Keratinocyte (primary cell): ENCODE results near the gene SOCS1. TPM values are rescaled to one million over a fixed set of nuclear protein-coding genes. Genes with fewer than 3 reads are reported as not detected.

ENCODE experiments used
- DNase-seq: peaks from one replicate; pipeline ENCODE4 v3.0.0-alpha.2; 2011; ENCODE audit warnings: low read depth, missing footprints, low spot score
- FAIRE-seq: peaks from 2 replicates; lab custom pipeline; 2011; peaks lifted over from hg19 to GRCh38; lab: Jason Lieb, UNC
- H2AFZ ChIP-seq: 2 replicates; pipeline ENCODE4 v1.6.0; 2012; ENCODE audit warnings: low read length, control low read depth, inconsistent platforms; ENCODE audit not compliant: control insufficient read depth
- H3K27ac ChIP-seq: 2 replicates; pipeline ENCODE4 v1.5.1; 2011; ENCODE audit warnings: low read length; ENCODE audit not compliant: control insufficient read depth, insufficient read depth
- H3K27me3 ChIP-seq: 3 replicates; pipeline ENCODE4 v1.6.0; 2011; ENCODE audit warnings: low read length; ENCODE audit not compliant: control insufficient read depth, insufficient read depth; ENCODE audit errors: extremely low read depth
- H3K36me3 ChIP-seq, 2 experiments: 2 replicates in 1 of 2; 3 replicates in 1 of 2; pipeline ENCODE4 v1.5.1; 2011; ENCODE audit warnings: low read length in 2 of 2, mild to moderate bottlenecking in 1 of 2; ENCODE audit not compliant: control insufficient read depth in 2 of 2, insufficient read depth in 2 of 2; ENCODE audit errors: extremely low read depth in 1 of 2
- H3K4me1 ChIP-seq: 3 replicates; pipeline ENCODE4 v1.5.1; 2011; ENCODE audit warnings: low read length; ENCODE audit not compliant: control insufficient read depth, insufficient read depth; ENCODE audit errors: extremely low read depth
- H3K4me2 ChIP-seq: 3 replicates; pipeline ENCODE4 v1.6.0; 2011; ENCODE audit warnings: low read depth, low read length; ENCODE audit not compliant: control insufficient read depth, insufficient read depth; ENCODE audit errors: extremely low read depth
- H3K4me3 ChIP-seq, 3 experiments: fragments of 200-600 bp in 1 of 3; sonication (generic) in 1 of 3; 2 replicates in 2 of 3; 3 replicates in 1 of 3; pipeline ENCODE4 v1.5.1; 2011 to 2016; ENCODE audit warnings: low read length in 3 of 3, mild to moderate bottlenecking in 3 of 3, control low read depth in 2 of 3, inconsistent platforms in 1 of 3, low read depth in 1 of 3, mixed read lengths in 1 of 3, mixed run types in 1 of 3, moderate library complexity in 1 of 3; ENCODE audit not compliant: control insufficient read depth in 2 of 3, insufficient read depth in 2 of 3; ENCODE audit errors: extremely low read depth in 1 of 3
- H3K79me2 ChIP-seq: 2 replicates; pipeline ENCODE4 v1.6.0; 2012; ENCODE audit warnings: low read length; ENCODE audit not compliant: control insufficient read depth, insufficient read depth
- H3K9ac ChIP-seq: 3 replicates; pipeline ENCODE4 v1.6.0; 2011; ENCODE audit warnings: low read length; ENCODE audit not compliant: control insufficient read depth, insufficient read depth; ENCODE audit errors: extremely low read depth
- H3K9me1 ChIP-seq: 3 replicates; pipeline ENCODE4 v1.6.0; 2011; ENCODE audit warnings: low read length; ENCODE audit not compliant: control insufficient read depth, insufficient read depth; ENCODE audit errors: extremely low read depth
- H3K9me3 ChIP-seq: 2 replicates; pipeline ENCODE4 v1.5.1; 2012; ENCODE audit warnings: low read depth, low read length; ENCODE audit not compliant: control insufficient read depth
- H4K20me1 ChIP-seq: 3 replicates; pipeline ENCODE4 v1.6.0; 2011; ENCODE audit warnings: low read length; ENCODE audit not compliant: control insufficient read depth, insufficient read depth; ENCODE audit errors: extremely low read depth
- CTCF ChIP-seq, 3 experiments: IDR thresholded peaks in 1 of 3; conservative IDR thresholded peaks in 1 of 3; optimal IDR thresholded peaks in 1 of 3; 2 replicates in 2 of 3; 3 replicates in 1 of 3; pipeline versions ENCODE3 to v1.5.1; 2011; ENCODE audit warnings: low read length in 3 of 3, mild to moderate bottlenecking in 3 of 3, moderate library complexity in 2 of 3, control low read depth in 1 of 3, inconsistent platforms in 1 of 3; ENCODE audit not compliant: insufficient read depth in 2 of 3; ENCODE audit errors: extremely low read depth in 1 of 3
- EZH2 ChIP-seq: IDR thresholded peaks from one replicate; pipeline ENCODE4 v1.6.1; 2012; ENCODE audit warnings: inconsistent platforms, mild to moderate bottlenecking, low read length, moderate library complexity
- dilution Hi-C: fragments of 300-500 bp; cut with MboI; formaldehyde crosslinking; loops from one replicate; pipeline ENCODE4 v1.7.0; 2020; ENCODE audit warnings: low sequenced_read_pairs; ENCODE audit not compliant: extremely low pct_ligation_motif_present
- polyA plus RNA-seq, 5 experiments: library from polyadenylated mRNA; depleted of rRNA in 3 of 5; stranded (reverse) in 3 of 5; stranded (forward) in 1 of 5; unstranded in 1 of 5; fragments of >200 nt; gene quantifications; 1 replicate in 1 of 5; 2 replicates in 3 of 5; 3 replicates in 1 of 5; pipeline versions ENCODE4 v1.2.1 to v1.2.3, GENCODE V29; 2011 to 2012; ENCODE audit warnings: missing spikeins in 2 of 5, low read depth in 1 of 5, low replicate concordance in 1 of 5

The SOCS1 gene
- polyA plus RNA-seq, 1 donor (not counting 4 experiments of a cell fraction or from before 2014, with no cell fraction given): 0.98 TPM

- no peak overlapping the region for H3K9ac ChIP-seq
- TF ChIP-seq CTCF (optimal IDR thresholded peaks at IDR 0.05 in 1 of 3, IDR thresholded peaks at IDR 0.05 in 1 of 3, conservative IDR thresholded peaks at IDR 0.05 in 1 of 3; ENCODE audit: extremely low read depth in 1 of 3, insufficient read depth in 2 of 3, low read length in 3 of 3) (no peak), EZH2 (no peak)
- H3K9me1 ChIP-seq: no peaks in the 10 kb centered on the region
- dilution Hi-C loops: no loop called here
- FAIRE-seq (no peak), DNase-seq (no peak)
- no peaks in the 10 kb centered on the region for H3K9me3 ChIP-seq
- H3K4me3 ChIP-seq: no peak overlapping the region
- H3K4me2 ChIP-seq: no peak overlapping the region
- no peak overlapping the region for H3K27ac ChIP-seq
- no peaks in the 10 kb centered on the region for H3K36me3 ChIP-seq
- H4K20me1 ChIP-seq: no peaks in the 10 kb centered on the region
- peaks cover 14% of the 10 kb centered on the region for H3K4me1 ChIP-seq
- no peak overlapping the region for H2AFZ ChIP-seq
- peaks cover 19% of the 10 kb centered on the region for H3K79me2 ChIP-seq
- H3K27me3 ChIP-seq: no peaks in the 10 kb centered on the region
Observed at GRCh38 chr16:11250786-11251524, 5.0 kb downstream of the SOCS1 start.

- Histone ChIP-seq H3K9me1 (no peaks in the 10 kb centered on the region), H3K4me2 (no peak overlapping the region), H2AFZ (no peak overlapping the region), H3K36me3 (no peaks in the 10 kb centered on the region), H3K9ac (no peak overlapping the region), H3K4me3 (no peak overlapping the region), H4K20me1 (no peaks in the 10 kb centered on the region), H3K9me3 (no peaks in the 10 kb centered on the region), H3K4me1 (peaks cover 14% of the 10 kb centered on the region), H3K79me2 (peaks cover 16% of the 10 kb centered on the region), H3K27ac (no peak overlapping the region), H3K27me3 (no peaks in the 10 kb centered on the region)
- FAIRE-seq (no peak), DNase-seq (no peak)
- TF ChIP-seq CTCF (optimal IDR thresholded peaks at IDR 0.05 in 1 of 3, IDR thresholded peaks at IDR 0.05 in 1 of 3, conservative IDR thresholded peaks at IDR 0.05 in 1 of 3; ENCODE audit: extremely low read depth in 1 of 3, insufficient read depth in 2 of 3, low read length in 3 of 3) (no peak), EZH2 (no peak)
- dilution Hi-C loops: no loop called here
Observed at GRCh38 chr16:11250091-11250785, 5.8 kb downstream of the SOCS1 start.
